AML-193 (cell line): ENCODE results near the gene C19orf38.

Source experiments
- DNase-seq, 2 experiments: peaks; one replicate each; lab custom pipeline; 2025; lab: John Stamatoyannopoulos, UW

C19orf38 gene

DNA sequence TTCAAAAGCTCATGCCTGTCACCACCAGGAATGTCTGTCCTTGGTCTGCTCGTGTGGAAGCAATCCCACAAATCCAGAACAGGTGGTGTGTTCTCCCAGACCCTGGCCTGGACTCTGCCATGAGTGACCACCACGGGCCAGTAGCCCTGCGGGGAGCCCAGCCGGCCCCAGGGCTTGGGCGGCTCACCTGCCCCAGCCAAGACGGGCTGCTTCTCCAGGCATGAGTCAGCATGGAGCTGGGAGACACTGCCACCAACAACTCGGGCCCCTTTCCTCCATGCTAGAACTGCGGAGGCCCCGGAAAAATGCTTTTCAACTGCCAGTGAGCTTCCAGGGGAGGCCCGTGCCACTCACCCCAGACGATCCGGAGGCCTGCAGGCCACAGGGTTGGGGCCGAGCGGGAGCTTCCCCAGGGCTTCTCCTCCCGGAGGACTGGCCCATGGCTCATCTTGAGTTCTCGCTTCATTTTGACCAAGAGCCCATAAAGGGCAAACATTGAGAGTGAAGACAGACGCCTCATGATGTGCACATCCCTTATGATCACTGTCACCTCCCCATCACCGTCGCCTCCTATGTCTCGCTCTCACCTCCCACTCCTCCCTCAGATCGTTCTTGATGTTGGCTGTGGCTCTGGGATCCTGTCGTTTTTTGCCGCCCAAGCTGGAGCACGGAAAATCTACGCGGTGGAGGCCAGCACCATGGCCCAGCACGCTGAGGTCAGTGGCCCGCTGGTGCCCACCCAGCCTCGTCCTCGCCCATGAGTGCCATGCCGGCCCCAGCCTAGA is 63.6 kb downstream of the C19orf38 start:
- DNase-seq, result no peak

DNA sequence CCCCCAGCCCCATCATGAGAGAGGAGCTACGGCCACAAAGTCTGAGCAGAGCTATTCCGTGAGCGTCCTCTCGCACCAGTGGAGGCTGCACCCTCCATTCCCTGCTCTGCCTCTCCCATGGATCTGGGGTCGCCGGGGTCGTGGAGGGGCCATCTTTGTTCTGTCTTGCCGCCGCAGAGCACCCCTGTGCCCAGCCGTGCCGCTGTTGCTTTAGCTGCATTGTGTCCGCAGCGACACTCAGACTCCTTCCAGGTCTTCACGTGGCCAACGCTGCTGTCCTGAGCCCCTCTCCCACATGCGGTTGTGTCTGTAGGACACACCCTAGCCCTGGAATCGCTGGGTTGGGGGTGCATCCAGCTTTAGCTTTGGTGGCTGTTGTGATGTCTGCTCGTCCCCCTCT is 64.4 kb downstream of the C19orf38 start:
- no peak for DNase-seq

DNA sequence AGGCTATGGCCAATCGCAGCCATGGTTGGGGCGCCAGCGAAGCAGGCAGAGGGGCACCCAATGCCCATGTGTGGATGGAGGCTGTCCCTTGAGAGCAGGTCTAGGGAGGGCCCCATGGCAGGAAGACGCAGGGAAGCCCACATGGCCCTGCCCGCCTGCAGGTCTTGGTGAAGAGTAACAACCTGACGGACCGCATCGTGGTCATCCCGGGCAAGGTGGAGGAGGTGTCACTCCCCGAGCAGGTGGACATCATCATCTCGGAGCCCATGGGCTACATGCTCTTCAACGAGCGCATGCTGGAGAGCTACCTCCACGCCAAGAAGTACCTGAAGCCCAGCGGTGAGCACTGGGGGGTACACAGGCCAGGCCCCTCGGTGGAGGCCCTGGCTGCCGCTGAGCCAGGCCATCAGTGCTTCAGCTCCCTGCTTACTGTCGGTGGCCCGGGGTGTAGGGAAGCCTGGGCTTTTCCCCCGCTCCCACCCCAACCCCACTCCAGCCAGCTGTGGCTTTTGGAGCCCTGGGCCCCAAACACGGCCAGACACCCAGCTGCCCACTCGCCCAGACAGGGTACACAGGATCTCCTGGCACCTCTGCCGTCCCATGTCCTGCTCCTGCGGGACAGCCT is 65.6 kb downstream of the C19orf38 start:
- DNase-seq, result no peak

DNA sequence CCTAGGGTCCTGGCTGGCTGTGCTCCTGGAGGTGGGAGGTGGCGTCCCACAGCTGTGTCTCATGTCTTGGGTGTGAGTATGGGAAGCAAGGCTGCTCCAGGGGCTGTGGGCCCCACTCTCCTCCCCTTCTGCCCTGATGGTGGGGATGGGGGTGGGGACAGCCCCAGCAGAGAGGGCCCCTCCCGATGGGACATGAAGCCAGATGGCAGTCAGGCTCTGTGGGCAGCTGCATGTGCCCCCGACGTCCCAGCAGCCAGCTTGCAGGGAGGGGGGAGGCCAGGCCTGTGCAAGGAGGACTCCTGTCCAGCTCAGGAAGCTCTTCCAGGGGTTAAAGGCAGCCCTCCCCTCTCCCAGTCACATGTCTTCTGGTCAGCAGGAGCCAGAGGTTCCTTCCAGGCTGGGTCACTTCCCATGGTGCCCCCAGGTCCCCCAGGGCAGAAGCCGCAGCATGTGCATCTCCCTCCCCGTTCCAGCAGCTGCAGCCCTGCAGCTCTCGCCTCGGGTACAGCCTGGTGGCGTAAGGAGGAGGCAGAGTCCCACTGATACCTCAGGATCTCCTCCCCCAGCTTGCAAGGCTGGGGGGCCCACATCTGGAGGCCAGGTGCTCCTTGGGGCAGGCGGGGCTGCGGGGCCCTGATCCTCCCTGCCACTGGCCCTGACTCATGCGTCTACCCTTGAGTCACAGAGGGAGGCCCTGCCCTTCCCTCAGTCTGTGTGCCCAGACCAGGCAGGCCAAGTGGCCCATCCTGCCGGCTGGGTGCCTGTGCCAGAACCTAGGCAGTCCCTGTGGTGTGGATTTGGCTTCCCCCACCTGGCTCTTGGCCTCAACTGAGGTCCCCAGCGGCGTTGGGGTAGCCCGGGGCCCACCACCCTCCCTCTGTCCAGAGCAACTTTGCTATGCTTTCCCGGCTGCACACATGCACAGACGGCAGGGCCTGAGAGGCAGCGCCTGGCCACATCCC is 67.2 kb downstream of the C19orf38 start:
- no peak for DNase-seq

DNA sequence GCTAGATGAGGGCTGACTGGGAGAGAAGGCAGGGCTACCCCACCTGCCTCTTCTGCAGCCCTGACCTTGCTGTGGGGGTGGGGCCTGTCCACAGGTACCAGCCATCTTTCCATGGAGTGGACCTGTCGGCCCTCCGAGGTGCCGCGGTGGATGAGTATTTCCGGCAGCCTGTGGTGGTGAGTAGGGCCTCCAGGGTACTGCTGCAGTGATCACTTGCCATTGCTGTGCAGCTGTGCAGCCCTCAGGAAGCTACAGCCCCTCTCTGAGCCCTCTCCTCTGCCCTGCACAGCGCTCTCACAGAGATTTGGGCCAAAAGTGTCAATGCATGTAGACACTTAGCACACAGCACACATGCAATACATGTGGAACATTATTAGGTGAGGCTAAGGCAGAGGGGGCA is 68.4 kb downstream of the C19orf38 start:
- no peak for DNase-seq

DNA sequence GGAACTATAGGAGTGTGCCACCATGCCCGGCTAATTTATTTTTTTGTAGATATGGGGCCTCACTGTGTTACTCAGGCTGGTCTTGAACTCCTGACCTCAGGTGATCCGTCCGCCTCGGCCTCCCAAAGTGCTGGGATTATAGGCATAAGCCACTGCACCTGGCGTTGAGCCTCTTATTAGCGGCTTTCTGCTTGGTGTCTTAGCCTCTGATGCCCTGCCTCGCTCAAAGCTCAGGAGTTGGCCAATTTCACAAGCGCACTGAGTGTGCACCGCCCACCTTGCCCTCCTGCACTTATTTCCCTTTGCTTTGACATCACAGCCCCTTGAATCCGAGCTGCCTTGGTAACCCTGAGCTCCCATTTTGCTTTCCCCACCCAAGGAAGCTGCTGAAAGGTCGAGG is 70.1 kb downstream of the C19orf38 start:
- no peak for DNase-seq
